ENCODE measurements around the gene SLC39A13. TPM values are rescaled to one million over a fixed set of nuclear protein-coding genes. Genes with fewer than 3 reads are reported as not detected.

Gene SLC39A13
- total RNA-seq, 2 donors from 2014 or later: 97.7 to 163 TPM

DNA sequence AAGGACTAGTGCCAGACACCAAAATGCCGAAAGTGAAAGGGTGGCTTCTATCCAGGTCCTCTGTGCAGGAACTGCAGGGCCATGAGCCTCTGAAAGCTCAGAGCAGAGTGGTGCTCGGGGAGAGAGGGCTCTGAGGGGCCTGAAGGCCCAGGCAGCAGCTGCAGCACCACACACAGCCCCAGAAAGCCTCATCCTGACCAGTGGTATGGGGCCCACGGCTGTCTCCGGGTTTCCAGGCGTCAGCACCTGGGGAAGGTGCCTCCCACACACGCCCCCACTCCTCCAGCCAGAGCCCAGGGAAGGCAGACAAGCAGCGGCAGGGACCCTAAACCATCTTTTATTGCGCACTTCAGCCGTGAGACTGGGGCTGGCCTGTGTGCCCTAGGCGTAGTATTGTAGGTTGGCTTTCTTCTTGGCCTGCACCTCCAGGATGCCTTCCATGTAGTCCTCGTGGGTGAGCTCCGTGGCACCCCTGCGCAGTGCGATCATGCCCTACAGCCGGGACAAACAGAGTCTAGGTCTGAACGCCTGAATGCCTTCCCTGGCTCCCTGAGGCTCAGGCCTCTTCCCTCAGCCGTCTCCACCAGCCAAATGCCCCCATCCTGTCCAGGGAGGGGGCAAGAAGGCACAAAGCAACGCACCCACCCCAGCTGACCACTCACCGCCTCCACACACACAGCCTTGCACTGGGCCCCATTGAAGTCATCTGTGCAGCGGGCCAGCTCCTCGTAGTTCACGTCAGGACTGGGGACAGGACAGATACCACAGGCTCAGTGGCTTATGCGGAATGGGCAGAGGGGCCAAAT lies 10.3 kb downstream of the SLC39A13 start:
- TF ChIP-seq, protein P1, sequence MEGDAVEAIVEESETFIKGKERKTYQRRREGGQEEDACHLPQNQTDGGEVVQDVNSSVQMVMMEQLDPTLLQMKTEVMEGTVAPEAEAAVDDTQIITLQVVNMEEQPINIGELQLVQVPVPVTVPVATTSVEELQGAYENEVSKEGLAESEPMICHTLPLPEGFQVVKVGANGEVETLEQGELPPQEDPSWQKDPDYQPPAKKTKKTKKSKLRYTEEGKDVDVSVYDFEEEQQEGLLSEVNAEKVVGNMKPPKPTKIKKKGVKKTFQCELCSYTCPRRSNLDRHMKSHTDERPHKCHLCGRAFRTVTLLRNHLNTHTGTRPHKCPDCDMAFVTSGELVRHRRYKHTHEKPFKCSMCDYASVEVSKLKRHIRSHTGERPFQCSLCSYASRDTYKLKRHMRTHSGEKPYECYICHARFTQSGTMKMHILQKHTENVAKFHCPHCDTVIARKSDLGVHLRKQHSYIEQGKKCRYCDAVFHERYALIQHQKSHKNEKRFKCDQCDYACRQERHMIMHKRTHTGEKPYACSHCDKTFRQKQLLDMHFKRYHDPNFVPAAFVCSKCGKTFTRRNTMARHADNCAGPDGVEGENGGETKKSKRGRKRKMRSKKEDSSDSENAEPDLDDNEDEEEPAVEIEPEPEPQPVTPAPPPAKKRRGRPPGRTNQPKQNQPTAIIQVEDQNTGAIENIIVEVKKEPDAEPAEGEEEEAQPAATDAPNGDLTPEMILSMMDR (IDR thresholded peaks at IDR 0.05): no peak
- H3K4me1 ChIP-seq (ENCODE audit: control insufficient read depth in 1 of 2, low read depth in 2 of 2): peaks cover 18 to 34% of the 10 kb centered on the region in 2 donors
- H3K9me3 ChIP-seq: no peaks in the 10 kb centered on the region
- H3K27ac ChIP-seq: no peak overlapping the region
- no peak overlapping the region for H3K4me3 ChIP-seq
- H3K36me3 ChIP-seq: peaks cover 63% of the 10 kb centered on the region
- ATAC-seq (ENCODE audit: insufficient number of reproducible peaks, low FRiP score, low read depth): no peak
- no peak for DNase-seq (ENCODE audit: low spot score)
- no peaks in the 10 kb centered on the region for H3K27me3 ChIP-seq (replicated peaks; ENCODE audit: insufficient read depth)

DNA sequence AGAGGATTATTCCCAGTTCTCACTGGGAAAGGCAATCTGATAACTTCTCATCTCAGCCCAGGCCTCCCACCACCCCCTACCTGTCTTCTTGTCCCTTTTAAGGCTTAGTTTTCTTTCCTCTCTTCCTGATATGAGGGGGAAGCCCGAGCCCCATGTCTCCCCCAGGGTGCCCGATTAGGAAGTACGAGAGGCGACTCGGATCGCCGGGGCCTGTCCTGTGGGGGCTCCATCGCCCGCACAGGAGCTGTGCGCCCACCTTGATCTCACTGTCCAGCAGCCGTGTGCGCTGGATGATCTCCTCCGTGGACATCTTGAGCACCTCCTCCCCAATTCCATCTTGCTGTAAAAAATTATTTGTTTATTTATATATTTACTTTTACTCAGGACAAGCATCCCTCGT lies 17.2 kb downstream of the SLC39A13 start:
- peak overlapping the region; percentile 91 for H3K4me3 ChIP-seq
- DNase-seq (ENCODE audit: low spot score) (no peak), ATAC-seq (ENCODE audit: insufficient number of reproducible peaks, low FRiP score, low read depth) (no peak)
- H3K27ac ChIP-seq: peak overlapping the region; percentile 90 to 92
- no peaks in the 10 kb centered on the region for H3K9me3 ChIP-seq
- peaks cover 7 to 13% of the 10 kb centered on the region in 2 donors for H3K4me1 ChIP-seq (ENCODE audit: control insufficient read depth in 1 of 2, low read depth in 2 of 2)
- TF ChIP-seq, protein P1 (IDR thresholded peaks at IDR 0.05): no peak
- no peaks in the 10 kb centered on the region for H3K27me3 ChIP-seq (replicated peaks; ENCODE audit: insufficient read depth)
- peaks cover 21% of the 10 kb centered on the region for H3K36me3 ChIP-seq

DNA sequence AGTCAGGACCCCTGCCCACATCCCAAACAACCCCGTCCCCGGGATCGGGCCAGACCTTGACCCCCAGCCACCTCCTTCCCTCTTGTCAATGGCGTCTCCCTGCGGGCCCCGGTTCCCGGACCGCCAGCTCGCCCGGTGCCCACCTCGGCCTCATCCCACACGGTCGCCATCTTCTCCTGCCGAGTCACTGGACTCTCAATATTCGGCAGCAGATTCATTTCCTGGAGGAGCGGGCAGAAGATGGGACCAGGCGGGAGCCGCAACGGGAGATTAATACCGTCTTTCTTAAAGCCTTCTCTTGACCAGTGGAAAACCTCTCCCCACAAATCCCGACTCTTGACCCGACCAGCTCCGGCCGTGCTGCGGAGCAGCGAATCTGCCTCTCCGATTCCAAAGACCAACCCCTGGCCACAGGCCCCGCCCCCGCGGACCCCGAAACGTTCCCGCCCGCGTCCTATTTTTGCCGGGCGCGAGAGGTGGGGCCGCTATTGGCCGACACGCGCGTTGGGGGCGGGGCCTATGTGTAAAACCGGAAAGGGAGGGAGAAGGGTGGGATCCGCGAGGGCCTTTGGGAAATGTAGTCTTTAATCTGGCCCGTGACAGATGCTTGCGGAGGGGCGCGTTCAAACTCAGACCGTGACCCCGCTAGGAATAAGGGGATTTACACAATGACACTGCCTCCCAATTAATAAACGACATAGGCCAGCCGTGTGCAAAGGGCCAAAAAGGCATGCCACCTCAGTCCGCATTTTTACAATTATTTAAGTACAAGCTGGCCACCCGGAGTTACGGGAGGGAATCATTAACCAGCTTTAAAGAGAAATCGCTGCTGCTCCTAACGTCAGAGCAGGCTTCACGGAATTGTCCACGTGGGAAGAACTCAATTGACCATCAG lies 17.9 kb downstream of the SLC39A13 start, which contains the start of gene PSMC3:
PSMC3 (minus strand) TSS at position 378 of the 895 bp plus-strand sequence; CDS start at position 218, 160 bp downstream.
- Histone ChIP-seq H3K9me3 (no peaks in the 10 kb centered on the region), H3K27ac (peak within 1 kb of the TSS; percentile 90 to 92), H3K27me3 (replicated peaks; ENCODE audit: insufficient read depth) (no peaks in the 10 kb centered on the region), H3K4me3 (peak within 1 kb of the TSS; percentile 91), H3K36me3 (peaks cover 18% of the 10 kb centered on the region), H3K4me1 (ENCODE audit: control insufficient read depth in 1 of 2, low read depth in 2 of 2) (peaks cover 7 to 13% of the 10 kb centered on the region in 2 donors)
- TF ChIP-seq, protein P1 (IDR thresholded peaks at IDR 0.05): no peak
- ATAC-seq (ENCODE audit: insufficient number of reproducible peaks, low FRiP score, low read depth): peak; percentile 99
- peak; percentile 96 for DNase-seq (ENCODE audit: low spot score)

DNA sequence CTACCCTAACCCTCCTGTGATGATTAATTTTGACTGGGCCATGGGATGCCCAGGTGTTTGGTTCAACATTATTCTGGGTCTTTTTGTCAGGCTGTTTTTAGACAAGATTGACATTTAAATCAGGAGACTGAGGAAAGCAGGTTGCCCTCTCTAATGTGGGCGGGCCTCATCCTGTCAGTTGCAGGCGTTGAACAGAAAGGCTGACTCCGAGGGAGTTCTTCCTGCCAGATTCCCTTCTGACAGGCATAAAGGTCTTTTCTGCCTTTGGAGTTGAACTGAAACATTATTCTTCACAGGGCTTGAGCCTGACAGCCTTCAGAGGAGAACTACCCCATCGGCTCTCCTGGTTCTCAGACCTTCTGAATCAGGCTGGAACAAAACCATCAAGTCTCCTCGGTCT lies 22.1 kb downstream of the SLC39A13 start:
- no peak for ATAC-seq (ENCODE audit: insufficient number of reproducible peaks, low FRiP score, low read depth)
- TF ChIP-seq, protein P1 (IDR thresholded peaks at IDR 0.05): no peak
- H3K9me3 ChIP-seq: no peaks in the 10 kb centered on the region
- H3K4me1 ChIP-seq (ENCODE audit: control insufficient read depth in 1 of 2, low read depth in 2 of 2): peaks cover under 1 to 12% of the 10 kb centered on the region in 2 donors
- no peak for DNase-seq (ENCODE audit: low spot score)
- H3K27me3 ChIP-seq (replicated peaks; ENCODE audit: insufficient read depth): no peaks in the 10 kb centered on the region
- H3K4me3 ChIP-seq: no peak overlapping the region
- H3K27ac ChIP-seq: no peak overlapping the region
- H3K36me3 ChIP-seq: no peaks in the 10 kb centered on the region

All from thoracic aorta (tissue), 2 donors.